ENCODE measurements around the gene TBC1D5.
"Not testable (repeated sequence)": the region's sequence is repeated elsewhere in the genome, so short reads cannot be mapped to it uniquely, and the experiment has no call there.

TBC1D5 gene

GRCh38 chr3:17501745-17502144 lies 240.7 kb downstream of the TBC1D5 start:
- Histone ChIP-seq H3K27me3 (ENCODE audit: low read depth, low read length) (no peaks in the 10 kb centered on the region), H3K27ac (ENCODE audit: low read length) (no peak overlapping the region), H3K36me3 (ENCODE audit: control insufficient read depth in 1 of 2, insufficient read depth in 2 of 2, low read length in 2 of 2) (no peaks in the 10 kb centered on the region), H3K9me3 (ENCODE audit: control insufficient read depth in 1 of 2, low read length in 2 of 2) (no peaks in the 10 kb centered on the region), H3K4me1 (ENCODE audit: control insufficient read depth in 1 of 2, insufficient read depth in 2 of 2, low read length in 2 of 2) (no peaks in the 10 kb centered on the region), H3K4me3 (ENCODE audit: low read depth in 1 of 2, low read length in 2 of 2) (no peak overlapping the region)

GRCh38 chr3:17500618-17501017 lies 241.8 kb downstream of the TBC1D5 start:
- Histone ChIP-seq H3K9me3 (ENCODE audit: control insufficient read depth in 1 of 2, low read length in 2 of 2) (no peaks in the 10 kb centered on the region), H3K36me3 (ENCODE audit: control insufficient read depth in 1 of 2, insufficient read depth in 2 of 2, low read length in 2 of 2) (no peaks in the 10 kb centered on the region), H3K4me1 (ENCODE audit: control insufficient read depth in 1 of 2, insufficient read depth in 2 of 2, low read length in 2 of 2) (no peaks in the 10 kb centered on the region), H3K27me3 (ENCODE audit: low read depth, low read length) (no peaks in the 10 kb centered on the region), H3K27ac (ENCODE audit: low read length) (no peak overlapping the region), H3K4me3 (ENCODE audit: low read depth in 1 of 2, low read length in 2 of 2) (no peak overlapping the region)

- Histone ChIP-seq H3K36me3 (ENCODE audit: control insufficient read depth in 1 of 2, insufficient read depth in 2 of 2, low read length in 2 of 2) (no peaks in the 10 kb centered on the region), H3K9me3 (ENCODE audit: control insufficient read depth in 1 of 2, low read length in 2 of 2) (peaks cover 0 to 6% of the 10 kb centered on the region in 2 donors), H3K4me1 (ENCODE audit: control insufficient read depth in 1 of 2, insufficient read depth in 2 of 2, low read length in 2 of 2) (no peaks in the 10 kb centered on the region), H3K27ac (ENCODE audit: low read length) (no peak overlapping the region), H3K27me3 (ENCODE audit: low read depth, low read length) (no peaks in the 10 kb centered on the region), H3K4me3 (ENCODE audit: low read depth in 1 of 2, low read length in 2 of 2) (no peak overlapping the region)
Observed at GRCh38 chr3:17494117-17494809, 248.2 kb downstream of the TBC1D5 start.

GRCh38 chr3:17491601-17492000 lies 250.8 kb downstream of the TBC1D5 start:
- H3K27ac ChIP-seq (ENCODE audit: low read length), result no peak overlapping the region
- H3K4me3 ChIP-seq (ENCODE audit: low read depth in 1 of 2, low read length in 2 of 2), result no peak overlapping the region
- no peaks in the 10 kb centered on the region for H3K4me1 ChIP-seq (ENCODE audit: control insufficient read depth in 1 of 2, insufficient read depth in 2 of 2, low read length in 2 of 2)
- H3K36me3 ChIP-seq (ENCODE audit: control insufficient read depth in 1 of 2, insufficient read depth in 2 of 2, low read length in 2 of 2), result no peaks in the 10 kb centered on the region
- peaks cover 0 to 12% of the 10 kb centered on the region in 2 donors for H3K9me3 ChIP-seq (ENCODE audit: control insufficient read depth in 1 of 2, low read length in 2 of 2)
- H3K27me3 ChIP-seq (ENCODE audit: low read depth, low read length), result no peaks in the 10 kb centered on the region

GRCh38 chr3:17491190-17491589 lies 251.2 kb downstream of the TBC1D5 start:
- not testable (repeated sequence) for H3K27ac ChIP-seq (ENCODE audit: low read length); H3K36me3 ChIP-seq (ENCODE audit: control insufficient read depth in 1 of 2, insufficient read depth in 2 of 2, low read length in 2 of 2); H3K27me3 ChIP-seq (ENCODE audit: low read depth, low read length); H3K4me3 ChIP-seq (ENCODE audit: low read depth in 1 of 2, low read length in 2 of 2); H3K4me1 ChIP-seq (ENCODE audit: control insufficient read depth in 1 of 2, insufficient read depth in 2 of 2, low read length in 2 of 2)
- H3K9me3 ChIP-seq (ENCODE audit: control insufficient read depth in 1 of 2, low read length in 2 of 2), result peaks cover 0 to 12% of the 10 kb centered on the region in 2 donors

GRCh38 chr3:17489139-17489538 lies 253.3 kb downstream of the TBC1D5 start:
- H3K36me3 ChIP-seq (ENCODE audit: control insufficient read depth in 1 of 2, insufficient read depth in 2 of 2, low read length in 2 of 2), result no peaks in the 10 kb centered on the region
- H3K4me1 ChIP-seq (ENCODE audit: control insufficient read depth in 1 of 2, insufficient read depth in 2 of 2, low read length in 2 of 2), result no peaks in the 10 kb centered on the region
- no peaks in the 10 kb centered on the region for H3K27me3 ChIP-seq (ENCODE audit: low read depth, low read length)
- no peak overlapping the region for H3K4me3 ChIP-seq (ENCODE audit: low read depth in 1 of 2, low read length in 2 of 2)
- H3K9me3 ChIP-seq (ENCODE audit: control insufficient read depth in 1 of 2, low read length in 2 of 2), result peaks cover 0 to 12% of the 10 kb centered on the region in 2 donors
- H3K27ac ChIP-seq (ENCODE audit: low read length), result no peak overlapping the region

GRCh38 chr3:17481116-17481515 lies 261.3 kb downstream of the TBC1D5 start:
- H3K36me3 ChIP-seq (ENCODE audit: control insufficient read depth in 1 of 2, insufficient read depth in 2 of 2, low read length in 2 of 2), result peaks cover 0 to 7% of the 10 kb centered on the region in 2 donors
- no peak overlapping the region for H3K4me3 ChIP-seq (ENCODE audit: low read depth in 1 of 2, low read length in 2 of 2)
- H3K4me1 ChIP-seq (ENCODE audit: control insufficient read depth in 1 of 2, insufficient read depth in 2 of 2, low read length in 2 of 2), result no peaks in the 10 kb centered on the region
- no peaks in the 10 kb centered on the region for H3K27me3 ChIP-seq (ENCODE audit: low read depth, low read length)
- H3K27ac ChIP-seq (ENCODE audit: low read length), result no peak overlapping the region
- no peaks in the 10 kb centered on the region for H3K9me3 ChIP-seq (ENCODE audit: control insufficient read depth in 1 of 2, low read length in 2 of 2)

- Histone ChIP-seq H3K36me3 (ENCODE audit: control insufficient read depth in 1 of 2, insufficient read depth in 2 of 2, low read length in 2 of 2) (peaks cover 0 to 7% of the 10 kb centered on the region in 2 donors), H3K27ac (ENCODE audit: low read length) (no peak overlapping the region), H3K4me3 (ENCODE audit: low read depth in 1 of 2, low read length in 2 of 2) (no peak overlapping the region), H3K9me3 (ENCODE audit: control insufficient read depth in 1 of 2, low read length in 2 of 2) (no peaks in the 10 kb centered on the region), H3K4me1 (ENCODE audit: control insufficient read depth in 1 of 2, insufficient read depth in 2 of 2, low read length in 2 of 2) (no peaks in the 10 kb centered on the region), H3K27me3 (ENCODE audit: low read depth, low read length) (no peaks in the 10 kb centered on the region)
Observed at GRCh38 chr3:17479681-17480405, 262.6 kb downstream of the TBC1D5 start.

GRCh38 chr3:17478673-17479072 lies 263.8 kb downstream of the TBC1D5 start:
- Histone ChIP-seq H3K27ac (ENCODE audit: low read length) (no peak overlapping the region), H3K9me3 (ENCODE audit: control insufficient read depth in 1 of 2, low read length in 2 of 2) (no peaks in the 10 kb centered on the region), H3K4me1 (ENCODE audit: control insufficient read depth in 1 of 2, insufficient read depth in 2 of 2, low read length in 2 of 2) (no peaks in the 10 kb centered on the region), H3K27me3 (ENCODE audit: low read depth, low read length) (no peaks in the 10 kb centered on the region), H3K36me3 (ENCODE audit: control insufficient read depth in 1 of 2, insufficient read depth in 2 of 2, low read length in 2 of 2) (peaks cover 0 to 7% of the 10 kb centered on the region in 2 donors), H3K4me3 (ENCODE audit: low read depth in 1 of 2, low read length in 2 of 2) (no peak overlapping the region)

- Histone ChIP-seq H3K4me3 (ENCODE audit: low read depth in 1 of 2, low read length in 2 of 2) (no peak overlapping the region), H3K9me3 (ENCODE audit: control insufficient read depth in 1 of 2, low read length in 2 of 2) (no peaks in the 10 kb centered on the region), H3K36me3 (ENCODE audit: control insufficient read depth in 1 of 2, insufficient read depth in 2 of 2, low read length in 2 of 2) (no peaks in the 10 kb centered on the region), H3K27ac (ENCODE audit: low read length) (no peak overlapping the region), H3K27me3 (ENCODE audit: low read depth, low read length) (no peaks in the 10 kb centered on the region), H3K4me1 (ENCODE audit: control insufficient read depth in 1 of 2, insufficient read depth in 2 of 2, low read length in 2 of 2) (no peaks in the 10 kb centered on the region)
Observed at GRCh38 chr3:17473761-17474160, 268.7 kb downstream of the TBC1D5 start.

- H3K4me1 ChIP-seq (ENCODE audit: control insufficient read depth in 1 of 2, insufficient read depth in 2 of 2, low read length in 2 of 2), result no peaks in the 10 kb centered on the region
- no peaks in the 10 kb centered on the region for H3K9me3 ChIP-seq (ENCODE audit: control insufficient read depth in 1 of 2, low read length in 2 of 2)
- no peaks in the 10 kb centered on the region for H3K36me3 ChIP-seq (ENCODE audit: control insufficient read depth in 1 of 2, insufficient read depth in 2 of 2, low read length in 2 of 2)
- H3K4me3 ChIP-seq (ENCODE audit: low read depth in 1 of 2, low read length in 2 of 2), result no peak overlapping the region
- no peaks in the 10 kb centered on the region for H3K27me3 ChIP-seq (ENCODE audit: low read depth, low read length)
- no peak overlapping the region for H3K27ac ChIP-seq (ENCODE audit: low read length)
Observed at GRCh38 chr3:17469954-17470353, 272.5 kb downstream of the TBC1D5 start.
